GM21825 (cell line): Measurements from ENCODE around the gene LY86.
A peak's percentile ranks its signal among the peaks of the same experiment; 100 is the strongest.
"Not testable (repeated sequence)": the region's sequence is repeated elsewhere in the genome, so short reads cannot be mapped to it uniquely, and the experiment has no call there.

ENCODE experiments used
- ATAC-seq: cut with Tn5 transposase; IDR thresholded peaks from one replicate; pipeline ENCODE4 v1.9.1; 2021; ENCODE audit warnings: mild to moderate bottlenecking, moderate library complexity; ENCODE audit not compliant: unreplicated experiment

The LY86 gene

DNA sequence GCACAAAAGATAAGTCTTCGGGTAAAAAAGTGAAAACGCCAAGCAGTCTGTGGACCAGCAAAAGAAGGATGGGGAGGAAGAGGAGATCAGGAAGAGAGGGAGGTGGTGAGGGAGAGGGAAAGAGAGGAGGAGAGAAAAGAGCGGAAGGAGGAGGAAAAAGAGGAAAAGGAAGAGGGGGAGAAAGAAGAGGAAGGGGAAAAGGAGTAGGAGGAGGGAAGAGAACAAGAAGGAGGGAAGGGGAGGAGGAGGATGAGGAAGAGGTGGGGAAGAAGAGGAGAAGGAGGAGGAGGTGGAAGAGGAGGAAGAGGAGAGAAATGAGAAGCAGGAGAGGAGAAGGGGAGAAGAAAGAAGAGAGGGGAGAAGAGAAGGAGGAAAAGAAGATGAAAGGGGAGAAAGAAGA, 6.5 kb downstream of the LY86 start:
- ATAC-seq, result no peak

GRCh38 chr6:6595952-6596351, 7.4 kb downstream of the LY86 start:
- ATAC-seq, result no peak

GRCh38 chr6:6596529-6597328, 8.2 kb downstream of the LY86 start:
- ATAC-seq, result no peak

GRCh38 chr6:6597682-6598081, 9.2 kb downstream of the LY86 start:
- ATAC-seq, result no peak

GRCh38 chr6:6599468-6599873, 11.0 kb downstream of the LY86 start:
- no peak for ATAC-seq

DNA sequence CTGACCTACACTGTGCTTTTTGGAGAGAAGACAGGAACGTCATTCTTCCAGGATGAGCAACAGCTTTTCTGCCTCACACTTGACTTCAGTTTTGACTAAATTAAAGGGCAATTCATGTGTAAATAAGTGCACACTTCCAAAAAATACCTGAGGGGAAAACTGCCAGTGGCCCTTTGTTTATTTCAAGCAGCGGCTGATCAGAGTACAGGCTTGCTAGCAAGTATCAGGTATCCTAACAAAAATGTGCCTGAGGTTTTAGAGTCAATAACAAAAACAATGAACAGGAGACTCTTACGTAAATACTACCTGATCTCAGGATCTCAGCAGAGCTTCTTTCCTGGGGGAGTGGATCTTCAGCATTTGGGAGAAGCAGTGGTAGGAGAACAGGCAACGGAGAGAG, 12.4 kb downstream of the LY86 start:
- ATAC-seq, result no peak

- ATAC-seq, result no peak
Measured at GRCh38 chr6:6602262-6602661, 13.7 kb downstream of the LY86 start.

GRCh38 chr6:6603317-6603716, 14.8 kb downstream of the LY86 start:
- ATAC-seq, result no peak

- ATAC-seq, result no peak
Measured at GRCh38 chr6:6604015-6604414, 15.5 kb downstream of the LY86 start.

DNA sequence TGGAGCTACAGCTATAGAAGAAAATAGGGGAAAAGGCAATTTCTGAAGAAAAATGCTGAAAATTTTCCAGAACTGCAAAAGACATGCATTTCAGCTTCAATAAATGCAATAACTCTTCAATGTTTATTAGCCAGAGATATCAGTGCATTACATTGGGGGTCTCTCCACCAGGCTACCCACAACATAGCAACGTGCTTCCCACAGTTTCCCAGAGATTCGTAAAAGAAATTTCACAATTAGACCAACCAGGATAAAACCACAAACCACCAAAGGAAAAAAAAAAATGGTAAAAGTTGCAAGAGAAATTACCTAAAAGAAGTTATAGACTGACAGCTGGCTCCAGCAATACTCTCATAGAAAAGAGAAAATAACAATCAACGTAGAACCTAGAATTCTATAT, 16.0 kb downstream of the LY86 start:
- ATAC-seq, result no peak

DNA sequence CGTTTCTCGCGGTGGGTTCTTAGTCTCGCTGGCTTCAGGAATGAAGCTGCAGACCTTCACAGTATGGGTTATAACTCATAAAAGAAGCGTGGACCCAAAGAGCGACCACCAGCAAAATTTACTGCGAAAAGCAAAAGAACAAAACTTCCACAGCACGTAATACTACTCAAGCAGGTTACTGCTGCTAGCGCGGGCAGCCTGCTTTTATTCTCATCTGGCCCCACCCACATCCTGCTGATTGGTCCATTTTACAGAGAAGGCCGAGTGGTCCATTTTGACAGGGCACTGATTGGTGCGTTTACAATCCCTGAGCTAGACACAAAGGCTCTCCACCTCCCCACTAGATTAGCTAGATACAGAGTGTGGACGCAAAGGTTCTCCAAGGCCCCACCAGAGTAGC, 17.4 kb downstream of the LY86 start:
- ATAC-seq, result no peak

DNA sequence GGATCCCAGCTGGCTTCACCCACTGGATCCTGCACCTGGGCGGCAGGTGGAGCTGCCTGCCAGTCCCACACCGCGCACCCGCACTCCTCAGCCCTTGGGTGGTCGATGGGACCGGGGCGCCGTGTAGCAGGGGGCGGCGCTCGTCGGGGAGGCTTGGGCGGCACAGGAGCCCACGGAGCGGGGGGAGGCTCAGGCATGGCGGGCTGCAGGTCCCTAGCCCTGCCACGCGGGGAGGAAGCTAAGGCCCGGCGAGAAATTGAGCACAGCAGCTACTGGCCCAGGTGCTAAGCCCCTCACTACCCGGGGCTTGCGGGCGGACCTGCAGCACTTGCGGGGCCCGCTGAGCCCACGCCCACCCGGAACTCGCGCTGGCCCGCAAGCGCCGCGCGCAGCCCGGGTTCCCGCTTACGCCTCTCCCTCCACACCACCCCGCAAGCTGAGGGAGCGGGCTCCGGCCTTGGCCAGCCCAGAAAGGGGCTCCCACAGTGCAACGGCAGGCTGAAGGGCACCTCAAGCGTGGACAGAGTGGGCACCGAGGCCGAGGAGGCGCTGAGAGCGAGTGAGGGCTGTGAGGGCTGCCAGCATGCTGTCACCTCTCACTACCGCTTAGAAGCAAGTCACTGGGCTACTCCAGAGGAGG, 18.0 kb downstream of the LY86 start:
- ATAC-seq, result not testable (repeated sequence)

- ATAC-seq, result no peak
Measured at GRCh38 chr6:6609450-6609849, 20.9 kb downstream of the LY86 start.

DNA sequence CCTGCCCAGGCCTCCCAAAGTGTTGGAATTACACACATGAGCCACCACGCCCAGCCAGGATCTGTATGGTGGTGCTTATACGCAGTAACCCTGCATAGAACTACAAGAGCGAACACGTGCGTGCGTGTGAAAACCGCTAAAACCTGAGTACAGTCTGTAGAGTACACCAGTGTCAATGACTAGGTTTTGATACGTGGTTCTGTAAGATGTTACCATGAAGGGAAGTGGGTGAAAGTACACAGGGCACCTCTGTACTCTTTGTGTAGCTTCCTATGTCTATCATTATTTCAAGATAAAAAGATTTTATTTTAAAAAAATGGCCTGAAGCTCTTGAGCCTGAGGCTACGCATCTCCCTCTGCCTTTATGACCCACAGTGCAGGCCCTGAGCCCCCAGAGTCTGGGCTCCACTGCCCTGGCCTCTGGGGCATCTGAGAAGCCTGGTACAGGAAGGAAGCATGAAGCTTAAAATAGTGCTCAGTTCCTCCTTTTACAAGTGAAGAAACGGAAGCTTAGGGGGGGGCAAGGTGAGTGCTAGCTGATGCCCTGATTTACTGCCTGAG, 21.6 kb downstream of the LY86 start:
- ATAC-seq, result peak; percentile 95

- no peak for ATAC-seq
Measured at GRCh38 chr6:6611486-6611885, 23.0 kb downstream of the LY86 start.

DNA sequence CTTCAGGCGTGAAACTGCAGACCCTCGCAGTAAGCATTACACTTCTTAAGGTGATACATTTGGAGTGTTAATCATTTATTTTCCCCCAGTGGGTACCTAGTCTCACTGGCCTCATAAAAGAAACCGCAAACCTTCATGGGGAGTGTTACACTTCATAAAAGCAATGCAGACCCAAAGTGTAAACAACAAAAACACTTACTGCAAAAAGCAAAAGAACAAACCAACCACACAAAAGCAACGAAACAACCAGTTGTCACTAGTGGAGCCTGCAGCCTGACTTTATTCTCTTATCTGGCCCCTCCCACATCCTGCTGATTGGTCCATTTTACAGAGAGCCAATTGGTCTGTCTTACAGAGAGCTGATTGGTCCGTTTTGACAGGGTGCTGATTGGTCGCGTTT, 23.8 kb downstream of the LY86 start:
- ATAC-seq, result no peak

DNA sequence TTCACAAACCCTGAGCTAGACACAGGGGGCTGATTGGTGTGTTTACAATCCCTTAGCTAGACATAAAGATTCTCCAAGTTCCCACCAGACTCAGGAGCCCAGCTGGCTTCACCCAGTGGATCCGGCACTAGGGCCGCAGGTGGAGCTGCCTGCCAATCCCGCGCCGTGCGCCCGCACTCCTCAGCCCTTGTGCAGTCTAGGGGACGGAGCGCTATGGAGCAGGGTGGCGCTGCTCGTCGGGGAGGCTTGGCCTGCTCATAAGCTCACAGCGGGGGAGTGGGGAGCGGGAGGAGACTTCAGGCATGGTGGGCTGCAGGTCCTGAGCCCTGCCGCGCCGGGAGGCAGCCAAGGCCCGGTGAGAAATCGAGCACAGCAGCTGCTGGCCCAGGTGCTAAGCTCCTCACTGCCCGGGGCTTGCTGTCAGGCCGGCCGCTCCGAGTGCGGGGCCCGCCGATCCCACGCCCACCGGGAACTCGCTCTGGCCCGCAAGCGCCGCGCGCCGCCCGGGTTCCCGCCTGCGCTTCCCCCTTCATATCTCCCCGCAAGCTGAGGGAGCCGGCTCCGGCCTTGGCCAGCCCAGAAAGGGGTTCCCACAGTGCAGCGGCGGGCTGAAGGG, 24.7 kb downstream of the LY86 start:
- ATAC-seq, result not testable (repeated sequence)

- ATAC-seq, result no peak
Measured at GRCh38 chr6:6614096-6614982, 25.8 kb downstream of the LY86 start.

- no peak for ATAC-seq
Measured at GRCh38 chr6:6614983-6615349, 26.4 kb downstream of the LY86 start.

- ATAC-seq, result no peak
Measured at GRCh38 chr6:6616656-6617055, 28.1 kb downstream of the LY86 start.
